ENCODE data around the gene CASZ1.

Gene CASZ1

GRCh38 chr1:10745886-10746455 is 50.5 kb downstream of the CASZ1 start:
- DNase-seq (ENCODE audit: low read depth), result no peak

DNA sequence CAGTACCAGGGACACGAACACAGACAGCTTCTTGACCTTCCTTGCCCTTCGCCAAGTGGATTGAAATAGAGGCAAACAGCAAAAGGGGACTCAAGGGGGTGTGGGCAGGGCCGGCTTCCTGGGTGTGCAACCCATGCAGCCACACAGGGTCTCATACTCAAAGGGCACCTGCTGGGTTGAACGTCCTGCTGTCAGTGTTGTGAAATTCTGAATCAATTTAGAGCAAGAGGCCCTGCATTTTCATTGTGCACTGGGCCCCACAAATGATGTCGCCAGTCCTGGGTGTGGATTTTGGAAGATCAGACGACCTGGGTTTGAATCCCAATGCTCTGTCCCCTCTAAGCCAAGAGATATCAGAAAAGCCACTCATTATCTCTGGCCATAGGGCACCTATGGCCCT is 51.1 kb downstream of the CASZ1 start:
- DNase-seq (ENCODE audit: low read depth), result no peak

DNA sequence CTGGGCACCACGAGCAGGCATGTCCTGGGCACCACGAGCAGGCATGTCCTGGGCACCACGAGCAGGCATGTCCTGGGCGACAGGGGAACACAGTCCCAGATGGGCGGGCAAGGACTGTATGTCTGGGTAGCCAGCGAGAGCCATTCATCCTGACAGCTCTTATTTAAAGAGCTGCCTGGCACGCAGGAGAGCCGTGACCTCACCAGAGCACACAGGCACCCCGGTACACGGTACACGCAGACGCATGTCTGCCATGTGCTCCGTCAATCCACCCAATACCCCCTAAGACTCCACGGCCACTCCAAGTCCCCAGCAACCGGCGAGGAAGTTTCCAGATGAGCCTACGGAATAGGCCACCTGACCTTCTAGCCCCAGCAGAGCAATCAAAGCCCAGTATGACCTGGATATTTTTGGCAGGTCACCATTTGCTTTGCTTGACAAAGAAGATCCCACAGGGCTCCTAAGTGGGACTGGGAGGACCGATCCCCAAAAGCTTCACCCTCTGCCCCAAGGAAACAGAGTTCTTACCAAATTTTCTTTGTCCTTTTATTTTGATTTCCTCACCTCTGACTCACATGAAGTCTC is 51.7 kb downstream of the CASZ1 start:
- DNase-seq (ENCODE audit: low read depth), result no peak

DNA sequence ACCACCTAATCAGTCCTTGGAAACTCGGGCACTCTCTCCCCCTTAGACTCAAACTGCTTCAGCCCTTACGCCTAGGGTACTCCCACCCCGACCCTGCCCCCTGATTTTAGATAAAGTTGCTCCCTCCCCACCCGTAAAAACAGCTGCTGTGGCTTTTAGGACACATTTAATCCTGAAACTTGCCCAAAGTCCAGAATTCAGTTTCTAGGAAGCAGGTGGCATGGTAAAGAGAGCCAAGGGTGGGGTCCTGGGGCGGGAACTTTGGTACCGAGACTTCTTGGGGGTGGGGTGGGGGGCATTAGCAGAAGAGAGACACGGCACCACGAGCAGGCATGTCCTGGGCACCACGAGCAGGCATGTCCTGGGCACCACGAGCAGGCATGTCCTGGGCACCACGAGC is 52.4 kb downstream of the CASZ1 start:
- no peak for DNase-seq (ENCODE audit: low read depth)

DNA sequence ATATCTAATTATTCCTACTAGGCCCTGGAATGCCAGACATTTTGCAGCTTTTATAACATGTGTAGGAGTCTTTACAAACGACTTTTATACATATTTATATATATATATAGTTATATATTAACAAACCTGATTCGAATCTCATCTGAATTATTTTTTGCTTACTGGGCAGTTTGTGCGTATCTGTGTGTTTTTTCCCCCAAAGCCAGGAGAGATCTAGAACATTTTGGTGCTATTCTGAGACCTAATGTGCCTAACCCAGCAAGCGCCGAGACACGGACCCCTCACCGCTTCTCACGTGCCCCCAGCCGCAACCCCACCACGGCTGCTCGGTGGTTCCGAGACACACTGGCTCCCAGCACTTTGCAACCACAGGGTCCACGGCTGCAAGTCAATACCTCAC is 54.8 kb downstream of the CASZ1 start:
- no peak for DNase-seq (ENCODE audit: low read depth)

DNA sequence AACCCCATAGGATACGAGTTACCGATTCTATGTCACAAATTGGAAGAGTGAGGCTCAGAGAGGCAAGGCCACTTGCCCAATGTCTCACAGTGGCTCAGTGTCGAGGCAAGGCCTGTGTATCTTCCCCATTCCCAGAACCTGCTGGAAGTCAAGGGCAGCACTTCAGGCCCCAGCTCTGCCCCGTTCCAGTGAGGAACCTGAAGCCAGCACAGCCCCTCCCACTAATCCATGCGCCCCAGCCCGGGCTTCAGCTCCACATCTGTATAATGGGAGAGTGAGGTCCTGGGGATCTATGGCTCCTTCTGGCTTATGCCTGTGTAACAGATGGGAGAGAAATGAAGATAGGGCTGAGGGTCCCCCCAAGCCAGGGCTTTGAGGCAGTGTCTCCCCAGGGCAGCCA is 56.3 kb downstream of the CASZ1 start:
- no peak for DNase-seq (ENCODE audit: low read depth)

- no peak for DNase-seq (ENCODE audit: low read depth)
These were observed 56.9 kb downstream of the CASZ1 start for GRCh38 chr1:10739589-10739988.

DNA sequence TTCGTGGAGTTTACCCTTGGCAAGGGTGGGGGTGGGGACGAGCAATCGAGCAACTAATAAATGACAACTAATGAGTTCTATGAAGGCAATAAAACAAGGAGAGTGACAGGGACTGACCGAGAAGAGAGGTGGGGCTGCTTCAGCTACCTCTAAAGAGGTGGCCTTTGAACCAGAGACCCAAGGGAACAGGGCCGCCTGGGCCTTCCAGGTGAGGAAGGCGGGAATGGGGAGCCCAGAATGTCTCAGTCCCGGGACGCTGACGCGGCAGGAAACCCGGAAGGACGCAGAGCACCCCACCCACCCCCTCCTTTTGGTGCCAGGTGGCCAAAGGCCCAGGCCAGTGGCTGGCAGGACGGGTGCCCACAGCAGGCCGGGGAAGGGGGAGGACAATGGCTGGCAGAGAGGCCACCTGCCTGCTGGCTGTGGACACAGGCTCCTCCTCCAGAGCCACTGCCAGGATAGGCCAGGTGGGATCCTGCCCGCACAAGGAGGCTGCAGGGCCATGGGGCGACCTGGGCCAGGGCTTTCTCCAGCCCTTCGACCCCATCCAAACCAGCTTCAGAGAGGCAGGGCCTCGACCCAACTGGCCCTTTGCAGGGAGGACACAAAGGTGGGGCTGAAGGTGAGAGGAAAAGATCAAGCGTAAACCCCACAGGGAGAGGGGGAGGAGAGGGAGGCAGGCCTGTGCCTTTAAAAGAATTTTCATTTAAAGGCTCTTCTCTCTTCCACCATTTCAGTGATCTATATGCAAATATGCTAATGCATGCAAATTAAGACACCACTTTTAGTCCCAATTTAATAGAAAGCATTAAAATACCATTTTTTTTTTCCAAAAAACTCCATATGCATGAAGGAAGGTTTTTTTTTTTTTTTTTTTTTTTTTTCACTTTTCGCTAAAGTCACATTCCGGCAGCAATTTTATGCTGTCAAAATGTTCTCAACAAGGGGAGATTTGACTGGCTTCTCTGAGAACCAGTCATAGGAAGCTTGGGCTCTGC is 58.1 kb downstream of the CASZ1 start:
- DNase-seq (ENCODE audit: low read depth), result no peak

DNA sequence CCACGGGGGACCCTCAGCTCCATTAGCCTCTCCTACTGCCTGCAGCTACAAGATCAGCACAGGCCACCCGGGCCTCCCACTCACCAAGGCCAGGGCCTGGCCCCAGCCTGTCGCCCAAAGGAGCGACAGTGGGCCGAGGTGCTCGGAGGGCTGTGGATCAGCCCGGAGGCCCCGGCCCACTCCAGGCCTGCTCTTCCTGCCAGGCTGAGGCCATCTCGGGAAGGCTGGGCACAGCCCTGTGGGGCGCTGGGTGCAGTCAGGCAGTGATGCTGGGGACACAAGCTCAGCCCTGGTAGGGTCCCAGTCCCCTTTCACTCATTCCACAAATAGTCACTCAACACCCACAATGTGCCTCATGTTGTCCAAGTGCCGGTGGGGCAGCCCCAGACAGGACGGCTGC is 58.8 kb downstream of the CASZ1 start:
- DNase-seq (ENCODE audit: low read depth), result no peak

- DNase-seq (ENCODE audit: low read depth), result no peak
These were observed 59.5 kb downstream of the CASZ1 start for GRCh38 chr1:10736634-10737586.

GRCh38 chr1:10735563-10736305 is 60.7 kb downstream of the CASZ1 start:
- no peak for DNase-seq (ENCODE audit: low read depth)

- DNase-seq (ENCODE audit: low read depth), result no peak
These were observed 61.4 kb downstream of the CASZ1 start for GRCh38 chr1:10734962-10735544.

GRCh38 chr1:10734375-10734774 is 62.1 kb downstream of the CASZ1 start:
- no peak for DNase-seq (ENCODE audit: low read depth)

GRCh38 chr1:10733474-10734366 is 62.7 kb downstream of the CASZ1 start:
- peak; percentile 11 for DNase-seq (ENCODE audit: low read depth)

- no peak for DNase-seq (ENCODE audit: low read depth)
These were observed 65.5 kb downstream of the CASZ1 start for GRCh38 chr1:10730985-10731384.

DNA sequence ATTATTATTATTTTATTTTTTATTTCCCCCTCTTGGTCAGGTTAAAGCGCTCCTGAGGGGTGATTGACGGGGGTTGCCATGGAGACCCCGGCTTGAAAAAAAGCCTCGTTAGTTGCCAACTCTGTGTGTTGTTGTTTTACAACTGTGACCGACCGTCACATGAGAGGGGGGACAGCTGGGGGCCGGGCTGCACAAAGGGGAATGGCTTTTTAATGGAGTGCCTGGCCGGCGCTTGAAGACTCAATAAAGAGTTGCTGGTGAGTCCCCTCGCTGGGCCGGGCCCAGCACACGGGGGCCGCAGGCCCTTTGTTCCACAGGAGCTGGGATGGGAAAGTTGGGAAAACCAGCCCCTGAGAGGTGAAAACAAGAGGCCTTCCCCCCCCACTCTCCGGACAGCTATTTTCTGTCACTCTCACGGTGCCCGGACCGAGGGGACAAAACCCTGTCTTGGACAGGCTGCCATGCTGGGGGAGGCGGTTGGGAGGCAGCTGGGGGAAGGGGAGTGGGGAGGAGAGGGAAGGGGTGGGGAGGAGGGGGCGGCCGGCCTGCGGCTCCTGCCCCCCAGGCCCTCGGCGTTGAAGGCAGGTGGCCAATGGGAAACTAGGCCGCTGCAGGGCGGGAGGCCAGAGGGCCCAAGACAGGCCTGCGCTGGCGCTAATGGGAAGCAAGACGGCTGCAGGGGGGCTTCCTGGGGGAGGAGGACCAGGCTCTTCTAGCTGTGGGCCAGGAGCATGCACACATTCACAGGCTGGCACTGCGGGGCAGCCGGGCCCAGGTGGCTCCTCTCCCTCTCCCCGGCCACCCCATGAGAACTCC is 67.6 kb downstream of the CASZ1 start:
- DNase-seq (ENCODE audit: low read depth), result no peak

GRCh38 chr1:10727751-10728232 is 68.7 kb downstream of the CASZ1 start:
- no peak for DNase-seq (ENCODE audit: low read depth)

GRCh38 chr1:10726355-10726754 is 70.1 kb downstream of the CASZ1 start:
- no peak for DNase-seq (ENCODE audit: low read depth)

Measured in stimulated activated CD8-positive, alpha-beta memory T cell treated with anti-CD3 and anti-CD28 coated beads, Interleukin-15, amount 100 ng/mL, for 24 hours (primary cell).